ENCODE results near the gene GZMM. TPM values are rescaled to one million over a fixed set of nuclear protein-coding genes. Genes with fewer than 3 reads are reported as not detected.

GZMM gene
- total and polyA plus RNA-seq, 8 donors, result 0.45 to 1.4 (median 0.70) TPM; not detected in 1

DNA sequence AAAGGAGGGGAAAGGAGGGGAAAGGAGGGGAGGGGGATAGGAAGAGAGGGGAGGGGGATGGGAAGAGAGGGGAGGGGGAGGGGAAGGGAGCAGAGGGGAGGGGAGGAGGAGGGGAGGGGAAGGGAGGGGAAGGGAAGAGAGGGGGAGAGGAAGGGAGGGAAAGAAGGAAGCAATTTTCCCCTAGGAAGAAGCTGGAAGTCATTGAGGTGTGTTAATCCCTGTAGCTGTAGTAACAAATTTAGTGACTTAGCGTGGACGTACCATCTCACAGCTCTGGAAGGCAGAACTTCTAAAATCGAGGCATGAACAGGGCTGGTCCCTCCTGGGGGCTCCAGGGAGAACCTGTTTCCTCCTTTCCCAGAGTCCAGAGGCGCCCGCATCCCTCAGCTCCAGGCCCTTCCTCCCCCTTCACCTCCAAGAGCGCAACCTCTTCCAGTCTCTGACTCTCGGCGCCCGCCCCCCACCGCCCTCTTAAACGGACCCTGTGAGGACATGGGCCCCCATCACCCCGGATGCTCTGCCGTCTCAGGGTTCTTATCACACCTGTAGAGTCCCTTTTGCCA lies 17.9 kb upstream of the GZMM start:
- H3K4me3 ChIP-seq, result no peak overlapping the region
- no peak overlapping the region for H3K27ac ChIP-seq
- DNase-seq, result no peak
- intact Hi-C loops (cut with DNase I), result no loop called here
- H3K4me1 ChIP-seq, result peaks cover 0 to 5% of the 10 kb centered on the region in 2 donors
- H3K27me3 ChIP-seq, result peaks cover 0 to 18% of the 10 kb centered on the region in 2 donors
- no peaks in the 10 kb centered on the region for H3K36me3 ChIP-seq
- no peaks in the 10 kb centered on the region for H3K9me3 ChIP-seq
- TF ChIP-seq, protein P1, sequence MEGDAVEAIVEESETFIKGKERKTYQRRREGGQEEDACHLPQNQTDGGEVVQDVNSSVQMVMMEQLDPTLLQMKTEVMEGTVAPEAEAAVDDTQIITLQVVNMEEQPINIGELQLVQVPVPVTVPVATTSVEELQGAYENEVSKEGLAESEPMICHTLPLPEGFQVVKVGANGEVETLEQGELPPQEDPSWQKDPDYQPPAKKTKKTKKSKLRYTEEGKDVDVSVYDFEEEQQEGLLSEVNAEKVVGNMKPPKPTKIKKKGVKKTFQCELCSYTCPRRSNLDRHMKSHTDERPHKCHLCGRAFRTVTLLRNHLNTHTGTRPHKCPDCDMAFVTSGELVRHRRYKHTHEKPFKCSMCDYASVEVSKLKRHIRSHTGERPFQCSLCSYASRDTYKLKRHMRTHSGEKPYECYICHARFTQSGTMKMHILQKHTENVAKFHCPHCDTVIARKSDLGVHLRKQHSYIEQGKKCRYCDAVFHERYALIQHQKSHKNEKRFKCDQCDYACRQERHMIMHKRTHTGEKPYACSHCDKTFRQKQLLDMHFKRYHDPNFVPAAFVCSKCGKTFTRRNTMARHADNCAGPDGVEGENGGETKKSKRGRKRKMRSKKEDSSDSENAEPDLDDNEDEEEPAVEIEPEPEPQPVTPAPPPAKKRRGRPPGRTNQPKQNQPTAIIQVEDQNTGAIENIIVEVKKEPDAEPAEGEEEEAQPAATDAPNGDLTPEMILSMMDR (IDR thresholded peaks at IDR 0.05), result no peak
- ATAC-seq, result no peak

DNA sequence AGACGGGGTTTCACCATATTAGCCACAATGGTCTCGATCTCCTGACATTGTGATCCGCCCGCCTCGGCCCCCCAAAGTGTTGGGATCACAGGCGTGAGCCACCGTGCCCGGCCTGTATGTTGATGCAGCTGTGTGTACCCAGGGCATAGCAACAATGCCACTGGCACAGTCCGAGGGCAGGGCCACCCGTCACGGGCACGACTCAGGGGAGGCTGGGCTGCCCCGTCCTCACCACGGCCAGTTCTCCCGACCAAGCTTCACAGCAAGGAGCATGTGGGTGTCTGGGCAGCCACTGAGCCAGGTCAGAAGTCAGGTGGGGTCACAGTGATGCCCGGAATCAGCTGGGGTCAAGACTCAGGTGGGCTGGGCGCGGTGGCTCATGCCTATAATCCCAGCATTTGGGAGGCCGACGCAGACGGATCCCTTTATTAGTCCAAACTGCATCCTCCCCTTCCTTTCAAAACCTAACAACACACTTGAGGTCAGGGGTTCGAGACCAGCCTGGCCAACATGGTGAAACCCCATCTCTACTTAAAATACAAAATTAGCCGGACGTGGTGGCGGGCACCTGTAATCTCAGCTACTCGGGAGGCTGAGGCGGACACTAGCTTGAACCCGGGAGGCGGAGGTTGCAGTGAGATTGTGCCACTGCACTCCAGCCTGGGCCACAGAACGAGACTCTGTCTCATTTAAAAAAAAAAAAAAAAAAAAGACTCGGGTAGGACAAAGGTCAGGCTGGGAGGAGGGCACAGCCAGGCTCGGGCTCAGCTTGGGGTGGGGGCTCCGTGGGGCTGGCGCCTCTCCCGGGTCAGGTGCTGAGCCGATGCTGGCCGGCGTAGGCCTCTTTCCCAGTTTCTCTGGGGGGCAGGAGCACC lies 13.5 kb upstream of the GZMM start:
- H3K4me3 ChIP-seq, result peak overlapping the region; percentile 79 to 97
- intact Hi-C loops (cut with DNase I), result no loop called here
- TF ChIP-seq, protein P1 (IDR thresholded peaks at IDR 0.05), result no peak
- no peaks in the 10 kb centered on the region for H3K9me3 ChIP-seq
- H3K36me3 ChIP-seq, result peaks cover 0 to 1% of the 10 kb centered on the region in 2 donors
- DNase-seq, result peak in 1 of 4 donors; percentile 79
- no peak for ATAC-seq
- H3K27me3 ChIP-seq, result peaks cover 0 to 14% of the 10 kb centered on the region in 2 donors
- H3K4me1 ChIP-seq, result peaks cover 14 to 25% of the 10 kb centered on the region in 2 donors
- peak overlapping the region; percentile 92 to 94 for H3K27ac ChIP-seq

DNA sequence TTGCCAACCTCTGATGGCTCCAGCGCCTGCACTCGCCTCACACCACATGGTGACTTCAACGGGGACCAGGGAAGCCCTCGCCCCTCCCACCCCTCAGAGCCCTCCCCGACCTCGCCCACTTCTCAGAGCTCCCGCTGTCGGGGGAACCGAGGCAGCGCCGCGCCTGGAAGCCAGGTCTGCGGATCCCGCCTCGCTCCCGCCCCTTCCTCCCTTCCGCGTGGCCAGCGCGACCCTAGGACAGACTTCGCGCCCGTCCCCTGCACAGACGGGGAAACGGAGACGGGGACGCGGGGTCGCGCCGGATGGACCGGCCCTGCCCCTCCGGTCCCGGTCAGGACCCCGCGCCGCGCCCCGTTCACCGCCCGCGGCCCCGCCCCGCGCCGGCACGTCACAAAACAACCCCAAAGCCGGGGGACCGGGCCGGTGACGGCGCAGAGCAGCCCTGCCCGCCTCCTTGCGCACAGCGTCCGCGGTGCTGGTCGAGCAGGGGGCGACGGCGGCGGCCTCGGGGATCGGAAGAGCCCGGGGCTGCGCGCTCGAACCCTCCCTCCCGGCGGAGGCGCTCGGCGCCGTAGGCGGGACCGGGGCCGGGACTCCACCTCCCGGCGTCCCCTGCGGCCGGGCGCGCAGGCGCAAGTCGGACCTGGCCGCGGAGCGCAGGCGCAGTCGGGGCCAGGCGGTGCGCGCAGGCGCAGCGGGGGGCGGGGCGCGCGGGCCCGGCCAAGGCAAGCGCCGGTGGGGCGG lies 12.7 kb upstream of the GZMM start:
- Histone ChIP-seq H3K4me1 (peaks cover 15 to 32% of the 10 kb centered on the region in 2 donors), H3K4me3 (peak overlapping the region; percentile 79 to 97), H3K27me3 (peaks cover 0 to 9% of the 10 kb centered on the region in 2 donors), H3K27ac (peak overlapping the region; percentile 92 to 94), H3K36me3 (peaks cover 0 to 10% of the 10 kb centered on the region in 2 donors), H3K9me3 (no peaks in the 10 kb centered on the region)
- intact Hi-C loops (cut with DNase I), result no loop called here
- DNase-seq, result peak; percentile 81 to 94 (median 90)
- TF ChIP-seq, protein P1 (IDR thresholded peaks at IDR 0.05), result no peak
- peak; percentile 74 for ATAC-seq

DNA sequence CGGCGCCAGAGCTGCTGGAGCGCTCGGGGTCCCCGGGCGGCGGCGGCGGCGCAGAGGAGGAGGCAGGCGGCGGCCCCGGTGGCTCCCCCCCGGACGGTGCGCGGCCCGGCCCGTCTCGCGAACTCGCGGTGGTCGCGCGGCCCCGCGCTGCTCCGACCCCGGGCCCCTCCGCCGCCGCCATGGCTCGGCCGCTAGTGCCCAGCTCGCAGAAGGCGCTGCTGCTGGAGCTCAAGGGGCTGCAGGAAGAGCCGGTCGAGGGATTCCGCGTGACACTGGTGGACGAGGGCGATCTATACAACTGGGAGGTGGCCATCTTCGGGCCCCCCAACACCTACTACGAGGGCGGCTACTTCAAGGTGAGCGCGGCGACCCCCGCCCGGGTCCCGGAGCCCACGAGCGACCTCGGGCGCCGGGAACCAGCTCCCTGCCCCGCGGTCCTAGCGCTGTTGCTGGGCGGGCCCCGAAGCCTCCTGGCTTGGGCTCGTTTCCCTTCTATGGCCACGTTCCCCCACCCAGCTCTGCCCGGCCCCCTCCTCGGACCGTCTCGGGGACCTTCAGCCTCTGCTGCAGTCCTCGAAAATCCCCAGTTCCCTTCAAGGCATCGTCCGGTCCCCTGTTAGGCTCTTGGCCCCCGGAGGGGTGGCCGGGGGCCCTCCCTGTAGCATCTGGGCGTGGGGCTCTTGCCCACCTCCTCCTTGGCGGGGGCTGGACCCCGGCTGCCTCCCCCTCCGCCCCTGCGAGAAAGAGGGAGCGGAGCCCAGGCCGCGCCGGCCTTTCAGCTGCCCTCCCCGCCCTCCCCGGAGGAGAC lies 11.9 kb upstream of the GZMM start, which contains the start of gene CDC34:
CDC34 (plus strand) TSS at position 8 of the 808 bp plus-strand sequence; CDS start at position 180, 172 bp downstream.
- H3K4me3 ChIP-seq, result peak within 1 kb of the TSS; percentile 90 to 97
- peaks cover 0 to under 1% of the 10 kb centered on the region in 2 donors for H3K27me3 ChIP-seq
- TF ChIP-seq, protein P1 (IDR thresholded peaks at IDR 0.05), result no peak
- intact Hi-C loops (cut with DNase I), result no loop called here
- H3K27ac ChIP-seq, result peak within 1 kb of the TSS; percentile 92 to 94
- peaks cover 0 to 17% of the 10 kb centered on the region in 2 donors for H3K36me3 ChIP-seq
- peaks cover 15 to 34% of the 10 kb centered on the region in 2 donors for H3K4me1 ChIP-seq
- H3K9me3 ChIP-seq, result no peaks in the 10 kb centered on the region
- DNase-seq (no peak), ATAC-seq (peak; percentile 1)

Measured in left lung (tissue), 10 donors.